GM19328 (cell line): Measurements from ENCODE around the gene PRKCI.
A peak's percentile ranks its signal among the peaks of the same experiment; 100 is the strongest.
"Not testable (repeated sequence)": the region's sequence is repeated elsewhere in the genome, so short reads cannot be mapped to it uniquely, and the experiment has no call there.

ENCODE experiments used
- ATAC-seq: cut with Tn5 transposase; IDR thresholded peaks from one replicate; pipeline ENCODE4 v1.9.1; 2021; ENCODE audit warnings: mild to moderate bottlenecking, moderate library complexity; ENCODE audit not compliant: unreplicated experiment

PRKCI gene

GRCh38 chr3:170278627-170279026 is 56.4 kb downstream of the PRKCI start:
- no peak for ATAC-seq

GRCh38 chr3:170290194-170290593 is 68.0 kb downstream of the PRKCI start:
- no peak for ATAC-seq

GRCh38 chr3:170295586-170295985 is 73.4 kb downstream of the PRKCI start:
- ATAC-seq, result no peak

GRCh38 chr3:170296703-170297102 is 74.5 kb downstream of the PRKCI start:
- no peak for ATAC-seq

GRCh38 chr3:170301405-170301804 is 79.2 kb downstream of the PRKCI start:
- ATAC-seq, result no peak

GRCh38 chr3:170302008-170302407 is 79.8 kb downstream of the PRKCI start:
- ATAC-seq, result no peak

- no peak for ATAC-seq
Measured at GRCh38 chr3:170306015-170306414, 83.8 kb downstream of the PRKCI start.

- no peak for ATAC-seq
Measured at GRCh38 chr3:170307671-170308405, 85.6 kb downstream of the PRKCI start.

GRCh38 chr3:170309046-170309445 is 86.8 kb downstream of the PRKCI start:
- no peak for ATAC-seq

- no peak for ATAC-seq
Measured at GRCh38 chr3:170317954-170318353, 95.7 kb downstream of the PRKCI start.

GRCh38 chr3:170320461-170321121 is 98.4 kb downstream of the PRKCI start:
- no peak for ATAC-seq

GRCh38 chr3:170321321-170322034 is 99.3 kb downstream of the PRKCI start:
- ATAC-seq, result no peak

GRCh38 chr3:170322566-170323269 is 100.5 kb downstream of the PRKCI start:
- ATAC-seq, result no peak

GRCh38 chr3:170323331-170323730 is 101.1 kb downstream of the PRKCI start:
- ATAC-seq, result no peak

GRCh38 chr3:170324962-170325361 is 102.7 kb downstream of the PRKCI start:
- no peak for ATAC-seq

GRCh38 chr3:170327040-170327808 is 105.0 kb downstream of the PRKCI start:
- no peak for ATAC-seq

- ATAC-seq, result not testable (repeated sequence)
Measured at GRCh38 chr3:170327868-170328548, 105.8 kb downstream of the PRKCI start.

GRCh38 chr3:170330366-170330765 is 108.1 kb downstream of the PRKCI start:
- no peak for ATAC-seq

- ATAC-seq, result peak; percentile 53
Measured at GRCh38 chr3:170331143-170331542, 108.9 kb downstream of the PRKCI start.

GRCh38 chr3:170337420-170337819 is 115.2 kb downstream of the PRKCI start:
- ATAC-seq, result no peak
